Ecto neural progenitor cell (in vitro differentiated cells): ENCODE measurements around the gene BORCS8.

ENCODE experiments used
- DNase-seq: peaks from one replicate; pipeline ENCODE4 v3.0.0-alpha.2; 2018; ENCODE audit warnings: low spot score

The BORCS8 gene

DNA sequence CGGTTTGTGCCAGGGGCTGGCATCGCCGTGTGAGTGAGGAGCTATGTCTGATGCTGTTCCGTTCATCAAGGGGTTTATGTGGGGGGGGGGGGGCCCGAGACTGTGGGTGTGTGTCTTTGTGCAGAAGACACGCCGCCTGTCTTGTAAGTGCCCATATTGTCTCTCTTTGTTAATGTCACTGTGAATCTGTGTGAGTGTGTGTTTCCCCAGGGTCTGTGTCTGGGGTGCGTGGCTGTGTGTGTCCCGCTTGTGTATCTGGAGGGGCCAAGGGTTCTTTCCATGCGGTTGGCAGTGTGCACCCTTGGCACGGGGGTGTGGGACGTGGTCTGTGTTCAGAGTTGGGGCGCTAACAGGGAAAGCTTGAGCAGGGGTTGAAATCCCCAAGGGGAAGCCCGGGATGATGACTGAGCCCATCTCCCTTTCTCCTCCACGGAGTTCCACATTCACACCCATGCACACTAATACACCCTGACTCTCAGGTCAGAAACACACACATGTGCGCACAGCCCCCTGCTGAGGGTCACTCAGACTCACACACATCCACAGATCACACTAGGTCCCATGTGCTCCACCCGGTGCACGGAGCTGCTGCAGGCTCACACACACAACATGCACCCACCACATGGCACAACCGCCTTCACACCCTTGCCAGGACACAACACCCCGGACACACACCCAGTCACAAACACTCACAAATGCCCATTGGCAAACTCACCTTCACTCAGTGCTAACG lies 21.6 kb upstream of the BORCS8 start:
- no peak for DNase-seq

DNA sequence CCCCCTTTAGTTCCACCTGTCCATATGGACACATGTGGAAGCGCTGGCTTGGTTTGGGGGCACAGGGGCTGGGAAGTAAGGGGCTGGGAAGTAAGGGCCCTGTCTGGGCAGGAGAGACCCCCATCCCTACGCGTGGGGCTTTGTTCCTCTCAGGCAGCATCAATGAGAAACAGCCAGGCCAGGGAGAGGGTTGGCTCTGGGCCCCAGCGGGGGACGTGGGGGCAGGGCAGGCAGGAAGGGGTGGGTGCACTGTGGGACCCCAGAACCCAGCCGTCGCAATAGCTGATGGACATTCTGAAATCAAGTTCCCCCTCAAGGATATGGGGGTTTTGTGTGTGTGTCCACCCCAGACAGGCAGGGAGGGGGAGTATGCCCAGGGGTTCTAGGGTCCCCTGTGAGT lies 21.0 kb upstream of the BORCS8 start:
- DNase-seq, result no peak

DNA sequence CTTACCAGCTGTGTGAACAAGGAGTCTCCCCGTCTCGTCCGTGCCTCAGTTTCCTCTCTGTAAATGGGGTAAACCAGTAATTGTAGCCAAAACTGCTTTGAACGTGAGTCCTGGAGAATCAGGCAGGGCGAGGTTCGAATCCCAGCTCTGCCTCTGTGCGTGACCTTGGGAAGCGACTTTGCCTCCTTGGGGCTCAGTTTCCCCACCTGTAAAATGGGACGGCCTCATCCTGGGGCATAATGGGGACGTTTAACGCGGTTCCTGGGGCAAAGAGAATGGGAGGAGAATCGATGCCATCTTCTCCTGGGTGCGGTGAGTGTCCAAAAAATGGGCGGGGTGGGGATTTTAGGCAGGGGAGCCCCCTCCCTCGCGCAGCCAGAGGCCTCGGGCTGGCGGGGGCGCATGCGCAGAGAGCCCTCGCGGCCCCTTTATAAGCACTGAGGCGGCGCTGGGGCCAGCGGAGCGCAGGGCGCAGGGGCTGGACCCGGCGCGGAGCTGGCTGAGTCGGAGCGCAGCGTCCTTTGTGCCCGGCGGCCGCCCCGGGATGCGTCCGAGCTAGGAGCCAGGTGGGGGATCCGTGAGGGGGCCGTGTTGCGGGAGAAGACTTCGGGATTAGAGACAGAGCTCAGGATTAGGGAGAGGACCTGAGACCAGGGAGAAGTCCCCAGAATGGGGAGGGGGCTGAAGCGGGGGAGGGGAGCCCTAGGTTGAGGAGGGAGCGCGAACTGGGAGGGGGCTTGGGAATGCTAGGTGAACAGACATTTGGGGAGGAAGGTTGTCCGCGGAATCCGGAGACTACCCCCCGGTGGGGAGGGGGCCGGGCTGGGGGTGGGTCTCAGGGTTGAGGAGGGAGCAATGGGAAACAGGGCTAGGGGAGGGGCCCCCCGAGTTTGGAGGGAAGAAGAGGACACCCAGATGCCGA lies 19.8 kb upstream of the BORCS8 start, which contains the start of gene NCAN:
TSS of gene NCAN (plus strand) at position 460 of the 922 bp plus-strand sequence. CDS start 4,996 bp downstream, outside the sequence.
- DNase-seq, result peak; percentile 72

DNA sequence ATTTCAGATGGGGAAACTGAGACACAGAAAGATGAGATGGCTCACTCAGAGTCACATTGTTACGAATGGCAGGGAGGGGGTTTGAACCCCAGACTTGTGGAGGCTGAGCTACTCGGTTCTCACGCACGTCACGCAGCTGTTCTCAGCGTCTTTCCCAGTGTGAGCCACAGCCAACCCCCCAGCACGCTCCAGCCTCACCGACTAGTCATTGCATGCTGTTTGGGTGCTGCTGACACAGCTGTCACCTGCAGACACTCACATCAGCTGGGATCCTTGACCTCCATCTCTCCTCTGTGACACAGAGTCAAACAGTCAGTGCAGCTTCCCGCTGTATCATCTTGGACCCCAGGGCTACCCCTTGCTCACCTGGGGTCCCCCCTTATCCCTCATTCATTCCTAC lies 17.4 kb upstream of the BORCS8 start:
- DNase-seq, result no peak

DNA sequence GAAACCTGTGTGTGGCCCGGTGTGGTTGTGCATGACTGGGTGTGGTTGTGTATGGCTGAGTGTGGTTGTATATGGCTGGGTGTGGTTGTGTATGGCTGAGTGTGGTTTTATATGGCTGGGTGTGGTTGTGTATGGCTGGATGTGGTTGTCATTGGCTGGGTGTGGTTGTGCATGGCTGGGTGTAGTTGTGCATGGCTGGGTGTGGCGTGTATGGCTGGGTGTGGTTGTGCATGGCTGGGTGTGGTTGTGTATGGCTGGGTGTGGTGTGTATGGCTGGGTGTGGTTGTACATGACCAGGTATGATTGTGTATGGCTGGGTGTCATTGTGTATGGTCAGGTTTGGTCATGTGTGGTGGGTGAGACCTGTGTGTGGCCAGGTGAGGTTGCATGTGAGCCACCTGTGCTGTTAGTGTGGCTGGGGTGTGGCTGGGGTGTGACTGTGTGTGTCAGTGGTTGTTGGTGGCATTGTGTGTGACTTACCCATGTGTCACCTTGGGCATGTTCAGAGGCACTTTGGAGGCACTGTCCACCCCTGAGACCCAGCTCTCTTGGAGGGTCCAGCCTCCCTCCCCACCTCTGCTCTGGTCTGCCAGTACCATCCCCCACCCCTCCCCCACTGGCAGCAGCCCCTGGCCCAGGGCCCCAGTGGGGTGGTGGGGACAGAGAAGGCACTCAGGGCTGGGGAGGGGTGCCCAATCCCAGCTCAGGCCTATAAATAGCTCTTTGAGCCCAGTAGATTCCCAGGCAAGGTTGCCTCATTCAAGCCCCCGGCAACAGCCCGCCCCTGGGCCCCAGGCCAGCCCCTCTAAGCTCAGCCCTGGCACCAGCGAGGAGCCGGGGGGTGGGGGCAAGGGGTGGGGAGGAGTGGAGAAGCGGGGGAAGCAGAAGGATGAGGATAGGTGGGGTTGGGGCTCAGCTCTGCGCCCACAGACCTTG lies 16.0 kb upstream of the BORCS8 start:
- no peak for DNase-seq

DNA sequence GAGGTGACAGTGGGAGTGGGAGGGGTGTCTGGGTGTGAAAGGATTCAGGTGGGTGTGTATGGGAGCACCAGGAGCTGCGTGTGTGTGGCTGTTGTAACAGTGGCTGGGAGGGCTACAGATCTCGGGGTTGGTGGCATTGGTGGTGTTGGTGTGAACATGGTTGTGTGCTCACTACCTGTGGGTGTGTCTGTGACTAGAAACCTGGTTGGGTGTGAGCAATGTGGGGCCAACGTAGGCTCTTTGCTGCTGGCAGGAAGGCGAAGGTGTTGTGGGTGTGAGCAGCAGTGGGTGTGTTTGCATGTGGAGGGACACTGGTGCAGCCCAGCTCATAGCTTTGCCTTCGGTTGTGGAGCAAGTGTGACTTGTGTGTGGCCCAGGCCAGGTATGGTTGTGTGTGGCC lies 15.0 kb upstream of the BORCS8 start:
- DNase-seq, result no peak

DNA sequence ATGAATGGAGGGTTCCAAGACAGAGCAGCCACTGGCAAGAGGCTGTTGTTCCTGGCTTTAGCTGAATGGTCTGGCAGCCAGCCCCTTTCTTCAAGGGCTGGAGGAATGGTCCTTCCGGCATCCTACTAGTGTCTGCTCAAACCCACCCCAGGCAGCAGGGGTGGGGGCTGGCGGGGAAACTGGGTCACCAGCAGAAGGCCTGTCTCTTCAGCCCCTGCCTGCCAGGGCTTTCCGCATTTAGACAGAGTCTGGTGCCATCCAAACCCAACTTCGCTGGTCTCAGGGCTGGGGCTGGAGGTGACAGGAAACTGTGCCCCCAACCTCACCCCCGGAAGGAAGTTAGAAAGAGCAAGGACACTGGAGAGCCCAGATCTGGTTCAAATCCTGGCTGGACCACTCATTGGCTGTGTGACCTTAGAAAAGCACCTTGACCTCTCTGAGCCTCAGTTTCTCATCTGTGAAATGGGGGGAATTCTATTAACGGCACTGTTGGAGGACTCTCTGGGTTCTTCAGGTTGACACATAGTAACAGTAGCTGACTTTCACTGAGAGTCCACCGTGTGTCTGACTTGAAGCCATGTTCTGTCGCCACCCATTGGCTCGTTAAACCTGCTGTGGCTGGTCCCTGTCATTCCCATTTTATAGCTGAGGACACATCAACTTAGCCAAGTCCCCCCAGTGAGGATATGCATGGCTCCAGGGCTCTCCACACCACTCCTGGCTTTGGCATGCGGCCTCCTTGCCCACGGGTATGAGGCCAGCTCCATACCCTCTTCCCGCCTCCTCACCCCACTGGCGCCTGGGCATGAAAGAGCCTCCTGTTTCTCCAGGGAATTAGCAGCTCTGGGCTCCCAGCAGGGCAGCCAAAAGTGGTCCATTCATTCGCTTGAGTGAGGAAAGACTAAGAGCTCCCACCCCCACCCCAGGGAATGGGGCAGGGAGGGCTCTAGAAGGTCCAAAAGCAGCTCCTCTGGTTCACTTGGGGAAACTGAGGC lies 13.8 kb upstream of the BORCS8 start:
- no peak for DNase-seq

DNA sequence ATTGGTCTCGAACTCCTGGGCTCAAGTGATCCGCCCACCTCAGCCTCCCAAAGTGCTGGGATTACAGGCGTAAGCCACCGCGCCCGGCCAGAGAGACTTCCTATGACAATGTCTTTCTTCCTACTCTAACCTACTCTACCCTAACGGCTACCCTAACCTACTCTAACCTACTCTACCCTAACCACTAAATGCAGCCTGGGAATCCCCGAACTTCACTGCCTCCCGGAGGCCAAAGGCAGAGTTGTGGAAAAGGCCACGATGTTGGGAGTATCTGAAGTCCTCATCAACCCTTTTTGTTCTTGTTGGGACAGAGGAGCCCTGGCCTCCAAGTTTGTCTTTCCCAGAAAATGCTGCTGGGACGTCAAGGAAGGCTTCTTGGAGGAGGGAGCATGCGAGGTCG lies 12.2 kb upstream of the BORCS8 start:
- DNase-seq, result no peak

DNA sequence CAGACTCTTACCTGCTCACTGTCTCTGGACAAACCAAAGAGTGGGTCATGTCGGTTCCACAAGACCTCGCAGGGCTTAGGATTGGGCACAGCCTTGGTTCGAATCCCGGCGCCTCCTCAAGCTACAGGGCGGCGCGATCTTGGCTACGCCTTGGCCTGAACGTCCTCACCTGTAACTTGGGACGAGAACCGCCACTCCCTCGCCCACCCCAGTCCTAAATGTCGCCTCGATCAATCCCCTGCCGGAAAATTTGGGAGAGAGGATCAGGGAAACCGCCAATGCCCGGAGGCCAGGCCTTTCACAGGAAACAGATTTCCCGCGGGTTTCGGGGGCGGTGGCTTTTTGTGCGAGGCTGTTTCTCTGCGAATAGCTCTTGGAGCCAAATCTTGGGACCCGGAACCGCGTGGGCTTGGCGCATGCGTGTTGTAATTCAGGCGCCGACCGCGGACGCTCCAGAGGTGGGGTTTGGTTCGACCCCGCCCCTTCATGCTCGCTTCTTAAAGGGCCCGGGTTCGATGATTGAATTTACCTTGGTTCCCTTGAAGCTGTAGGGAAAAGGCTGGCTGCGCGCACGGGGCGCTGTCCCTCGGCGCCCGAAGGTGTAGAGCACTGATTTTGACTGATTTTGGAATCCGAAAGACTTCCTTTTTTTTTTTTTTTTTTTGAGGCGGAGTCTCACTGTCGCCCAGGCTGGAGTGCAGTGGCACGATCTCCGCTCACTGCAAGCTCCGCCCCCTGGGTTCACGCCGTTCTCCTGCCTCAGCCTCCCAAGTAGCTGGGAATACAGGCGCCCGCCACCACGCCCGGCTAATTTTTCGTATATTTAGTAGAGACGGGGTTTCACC lies 11.3 kb upstream of the BORCS8 start, which contains the start of gene NR2C2AP:
TSS of gene NR2C2AP (minus strand) at position 403 of the 845 bp plus-strand sequence. CDS start at position 49, 354 bp downstream.
- peak; percentile 85 for DNase-seq

DNA sequence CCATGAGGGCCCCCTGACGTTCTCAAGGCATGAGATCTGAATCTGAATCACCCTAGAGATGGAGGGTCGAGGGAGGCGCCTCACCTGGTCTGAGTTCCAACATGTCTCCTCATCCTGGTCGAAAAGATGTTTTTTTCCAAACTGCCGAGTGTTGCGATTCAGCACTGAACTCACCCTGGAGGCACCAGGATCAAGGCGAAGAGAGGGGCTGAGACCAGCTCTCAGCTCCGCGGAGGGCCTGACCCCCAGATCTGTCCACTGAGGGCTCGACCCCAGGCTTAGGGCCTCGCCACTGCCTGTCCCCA lies 10.7 kb upstream of the BORCS8 start:
- DNase-seq, result no peak

DNA sequence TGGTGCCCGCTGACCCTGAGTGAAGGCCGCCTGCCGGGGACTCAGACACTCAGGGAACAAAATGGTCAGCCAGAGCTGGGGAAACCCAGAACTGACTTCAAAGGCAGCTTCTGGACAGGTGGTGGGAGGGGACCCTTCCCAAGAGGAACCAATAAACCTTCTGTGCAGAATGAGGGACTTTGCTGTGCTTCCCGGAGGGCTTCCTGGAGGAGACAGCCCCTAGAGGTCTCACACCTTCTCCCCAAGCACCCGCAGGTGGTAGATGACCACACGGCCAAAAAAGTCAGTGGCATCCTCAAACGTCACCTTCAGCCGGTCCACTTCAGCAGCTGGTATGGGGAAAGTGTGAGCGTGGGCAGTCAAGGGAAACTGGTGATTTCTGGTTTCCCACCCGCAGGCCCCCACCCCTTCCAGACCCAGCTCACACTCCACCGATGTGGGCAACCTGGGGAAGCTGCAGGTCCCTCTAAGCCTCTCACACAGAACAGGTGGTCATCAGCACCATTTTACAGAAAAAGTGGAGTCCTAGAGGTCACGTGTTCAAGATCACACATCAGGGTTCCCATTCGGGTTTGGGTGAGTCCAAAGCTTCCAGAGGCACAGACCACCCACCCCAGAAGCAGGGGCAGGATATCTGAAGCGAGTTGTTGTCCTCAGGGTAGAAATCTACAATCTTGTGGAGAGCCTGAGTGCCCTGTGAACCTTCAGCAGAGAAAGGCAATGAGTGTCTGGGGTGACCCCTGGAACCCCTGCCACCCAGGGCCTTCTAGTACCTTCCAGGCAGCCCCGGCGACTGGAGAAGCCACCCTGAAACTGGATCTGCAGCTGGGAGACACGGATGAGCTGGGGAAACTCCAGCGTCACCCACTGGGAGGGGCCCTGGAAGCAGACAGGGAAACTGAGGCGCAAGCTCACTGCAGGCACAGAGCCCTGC lies 10.0 kb upstream of the BORCS8 start:
- DNase-seq, result no peak

DNA sequence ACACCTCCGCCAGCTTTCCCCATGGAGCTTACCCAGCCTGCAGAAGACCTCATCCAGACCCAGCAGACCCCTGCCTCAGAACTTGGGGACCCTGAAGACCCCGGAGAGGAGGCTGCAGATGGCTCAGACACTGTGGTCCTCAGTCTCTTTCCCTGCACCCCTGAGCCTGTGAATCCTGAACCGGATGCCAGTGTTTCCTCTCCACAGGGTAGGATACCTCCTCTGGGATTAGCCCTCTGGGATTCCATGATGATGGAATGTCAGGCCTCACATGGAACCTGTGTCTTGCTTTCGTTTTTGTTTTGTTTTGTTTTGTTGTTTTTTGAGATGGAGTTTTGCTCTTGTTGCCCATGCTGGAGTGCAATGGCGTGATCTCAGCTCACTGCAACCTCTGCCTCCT lies 2.0 kb upstream of the BORCS8 start:
- DNase-seq, result no peak

DNA sequence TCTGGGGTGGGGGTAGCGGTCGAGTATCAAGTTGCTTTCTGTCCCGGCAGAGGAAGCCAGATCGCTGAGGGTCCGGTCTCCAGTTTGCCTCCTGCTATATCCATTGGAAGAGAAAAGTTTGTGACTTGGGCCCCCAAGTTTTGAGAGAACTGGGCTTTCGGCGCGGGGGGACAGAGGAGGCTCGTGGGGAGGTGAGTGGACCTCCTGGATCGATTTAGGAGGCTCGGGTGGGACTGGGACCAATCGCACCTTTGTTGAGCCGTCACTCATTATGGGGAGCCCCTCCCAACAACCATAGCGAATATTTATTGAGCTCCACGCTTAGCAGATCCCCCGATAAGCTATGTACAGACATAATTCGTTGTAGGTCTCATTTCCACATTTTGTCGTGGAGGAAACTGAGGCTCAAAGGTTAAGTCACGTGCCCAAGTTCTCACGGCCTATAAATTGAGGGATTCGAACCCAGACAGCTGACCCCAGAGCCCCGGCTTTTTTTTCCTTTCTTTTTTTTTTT lies 1.0 kb upstream of the BORCS8 start:
- no peak for DNase-seq

DNA sequence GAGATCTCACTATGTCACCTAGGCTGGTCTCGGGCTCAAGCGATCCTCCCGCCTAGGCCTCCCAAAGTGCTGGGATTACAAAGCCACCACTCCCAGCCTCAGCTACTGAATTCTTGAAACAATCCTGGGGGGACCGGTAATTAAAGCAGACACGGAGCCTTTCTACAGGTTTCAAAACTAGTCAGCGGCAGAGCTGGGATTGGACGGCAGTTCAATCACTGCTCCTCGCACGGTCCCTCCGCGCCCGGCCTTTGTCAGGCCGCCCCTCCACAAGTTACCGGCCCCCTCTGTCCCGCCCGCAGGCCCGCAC lies 229 bp downstream of the BORCS8 start:
- no peak for DNase-seq

DNA sequence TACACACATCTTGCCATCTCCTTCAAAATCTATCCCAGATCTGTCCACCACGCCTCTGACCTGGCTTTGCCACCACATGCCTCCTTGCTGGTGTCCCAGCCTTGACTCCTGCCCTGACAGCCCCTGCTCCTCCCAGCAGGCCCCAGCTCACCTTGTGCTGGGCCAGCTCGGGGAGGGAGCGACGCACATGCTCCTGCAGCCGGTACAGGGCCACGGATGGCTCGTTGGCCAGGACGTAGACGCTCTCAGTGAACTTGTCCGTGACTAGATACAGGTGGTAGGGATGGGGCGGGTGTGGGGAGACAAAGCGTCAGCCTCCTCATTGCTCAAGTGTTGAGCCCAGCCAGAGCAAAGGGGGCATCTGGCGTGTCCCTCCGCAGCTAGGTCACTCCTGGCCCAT lies 5.2 kb downstream of the BORCS8 start:
- DNase-seq, result no peak

DNA sequence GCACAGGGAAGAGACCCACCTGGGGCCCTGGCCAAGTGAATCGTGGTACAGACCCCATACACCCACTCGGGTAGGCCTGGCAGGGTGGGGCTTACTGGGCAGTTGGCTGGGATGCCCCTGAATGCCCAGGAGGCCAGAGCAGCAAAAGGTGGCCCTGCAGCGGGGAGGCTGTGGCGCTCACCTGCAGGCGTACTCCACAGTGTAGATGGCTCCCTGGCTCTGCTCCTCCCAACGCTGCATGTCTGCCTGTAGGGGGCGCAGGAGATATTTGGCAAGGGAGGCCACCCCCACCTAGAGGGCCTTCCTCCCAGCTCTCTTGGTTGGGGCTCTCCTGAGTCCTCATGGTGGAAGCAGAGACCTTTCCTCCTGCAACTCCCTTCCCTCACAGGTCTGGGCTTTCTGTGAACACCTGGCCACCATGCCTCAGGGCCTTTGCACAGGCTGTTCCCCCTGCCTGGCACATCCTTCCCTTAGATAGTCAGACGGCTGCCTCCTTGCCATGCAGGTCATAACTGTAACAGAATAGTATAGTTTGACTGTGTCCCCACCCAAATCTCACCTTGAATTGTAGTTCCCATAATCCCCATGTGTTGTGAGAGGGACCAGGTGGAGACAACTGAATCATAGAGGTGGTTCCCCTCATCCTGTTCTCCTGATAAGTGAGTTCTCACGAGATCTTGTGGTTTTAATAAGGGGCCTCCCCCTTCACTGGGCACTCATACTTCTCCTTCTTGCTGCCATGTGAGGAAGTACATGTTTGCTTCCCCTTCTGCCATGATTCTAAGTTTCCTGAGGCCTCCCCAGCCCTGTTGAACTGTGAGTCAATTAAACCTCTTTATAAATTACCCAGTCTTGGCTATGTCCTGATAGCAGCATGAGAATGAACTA lies 5.9 kb downstream of the BORCS8 start:
- DNase-seq, result peak; percentile 81

DNA sequence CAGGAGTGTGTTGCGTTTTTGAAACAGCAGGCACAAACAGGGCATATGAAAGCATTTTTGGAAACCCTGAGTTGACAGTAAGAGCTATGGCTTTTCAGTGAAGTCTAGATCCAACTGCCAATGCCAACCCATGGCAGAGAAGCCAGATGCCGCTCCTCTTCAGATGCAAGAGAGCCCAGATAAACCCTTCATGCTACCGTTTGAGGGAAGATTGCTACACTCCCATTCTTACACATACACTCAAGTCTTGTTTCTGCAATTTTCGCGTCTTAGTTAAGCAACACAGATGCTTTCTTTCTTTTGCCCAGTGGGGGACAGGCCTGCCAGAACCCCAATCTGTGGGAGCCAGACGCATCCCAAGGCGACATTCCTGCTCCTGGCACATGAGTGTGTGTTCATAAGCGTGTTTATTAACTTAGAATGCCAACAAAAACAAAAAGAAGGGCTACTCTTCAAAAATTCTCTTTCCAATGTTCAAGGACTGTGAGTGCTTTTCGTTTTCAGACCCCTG lies 10.4 kb downstream of the BORCS8 start:
- no peak for DNase-seq
